GM19463 (cell line): ENCODE results near the gene VAX1.
"Not testable (repeated sequence)": the region's sequence is repeated elsewhere in the genome, so short reads cannot be mapped to it uniquely, and the experiment has no call there.

Experiments used
- ATAC-seq: cut with Tn5 transposase; IDR thresholded peaks from one replicate; pipeline ENCODE4 v1.9.1; 2021; ENCODE audit warnings: mild to moderate bottlenecking, moderate library complexity; ENCODE audit not compliant: unreplicated experiment

Gene VAX1

DNA sequence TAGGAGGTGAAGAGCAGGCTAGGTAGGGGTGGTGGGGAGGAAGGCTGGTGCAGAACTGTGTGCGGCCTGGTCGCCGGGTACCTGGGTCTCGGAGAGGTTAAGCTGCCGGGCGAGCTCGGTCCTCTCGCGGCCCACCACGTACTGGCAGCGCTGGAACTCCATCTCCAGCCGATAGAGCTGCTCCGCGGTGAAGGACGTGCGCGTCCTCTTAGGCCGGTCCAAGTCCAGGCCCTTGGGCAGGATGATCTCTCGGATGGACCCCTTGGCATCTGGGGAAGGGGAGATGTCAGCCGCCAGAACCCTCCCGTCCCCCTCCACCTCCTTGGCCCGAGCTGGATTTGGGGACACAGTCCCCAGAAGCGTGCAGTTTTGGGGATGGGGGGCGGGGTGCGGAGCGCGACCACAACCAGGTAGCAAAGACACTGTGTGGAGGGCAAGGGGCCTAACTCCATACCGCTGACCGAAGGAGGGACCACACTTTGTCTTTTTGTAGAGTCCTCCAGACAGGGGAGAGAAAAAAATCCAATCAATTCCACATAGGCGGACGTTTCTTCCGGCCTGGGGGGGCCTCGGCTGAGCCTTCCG is 1.6 kb downstream of the VAX1 start:
- ATAC-seq: no peak

- no peak for ATAC-seq
Observed at GRCh38 chr10:117135480-117136140, 2.5 kb downstream of the VAX1 start.

DNA sequence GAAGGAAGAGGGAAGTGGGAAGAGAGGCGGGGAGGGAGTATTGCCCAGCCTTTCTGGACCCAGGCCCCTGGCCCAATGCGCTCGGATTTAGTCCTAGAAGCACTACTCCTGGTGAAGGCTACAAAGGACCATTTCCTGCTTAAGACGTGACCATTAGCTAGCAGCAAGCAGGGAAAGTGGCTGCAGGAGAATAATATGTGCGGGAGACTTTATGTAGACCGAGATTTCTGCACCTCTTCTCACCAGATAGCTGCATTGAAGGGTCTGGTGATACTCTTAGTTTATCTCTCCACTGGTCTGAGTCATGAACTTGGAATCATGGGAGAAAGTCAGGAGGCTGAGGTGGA is 3.1 kb downstream of the VAX1 start:
- no peak for ATAC-seq

GRCh38 chr10:117134306-117135025 is 3.6 kb downstream of the VAX1 start:
- ATAC-seq: no peak

GRCh38 chr10:117134056-117134305 is 4.1 kb downstream of the VAX1 start:
- ATAC-seq: no peak

GRCh38 chr10:117133273-117134055 is 4.6 kb downstream of the VAX1 start:
- ATAC-seq: no peak

GRCh38 chr10:117132751-117133231 is 5.3 kb downstream of the VAX1 start:
- ATAC-seq: no peak

- no peak for ATAC-seq
Observed at GRCh38 chr10:117131376-117132327, 6.4 kb downstream of the VAX1 start.

DNA sequence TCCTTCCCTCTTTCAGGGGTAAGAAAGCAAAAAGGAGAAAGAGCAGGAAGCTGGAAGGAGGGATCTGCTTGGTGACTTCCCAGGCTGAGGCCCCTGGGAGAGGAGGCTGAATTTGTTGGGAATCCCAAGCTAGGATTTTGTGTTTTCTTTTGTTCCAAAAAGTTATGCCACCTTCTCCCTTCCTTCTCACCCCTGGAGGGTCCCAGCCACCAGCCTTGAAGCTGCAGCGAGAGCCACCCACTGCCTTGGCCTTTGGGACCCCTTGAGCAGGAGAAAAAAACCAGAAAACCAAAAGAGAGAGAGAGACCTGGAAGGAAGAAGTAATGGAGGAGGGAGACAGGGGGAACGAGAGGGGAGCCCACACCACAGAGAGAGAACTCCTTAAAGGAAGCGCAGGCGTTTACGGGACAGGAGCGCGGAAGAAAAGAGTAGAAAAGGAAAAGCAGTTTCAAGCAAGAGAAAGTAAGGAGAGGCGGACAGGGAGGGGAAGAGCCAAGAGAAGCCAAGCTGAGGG is 7.2 kb downstream of the VAX1 start:
- no peak for ATAC-seq

DNA sequence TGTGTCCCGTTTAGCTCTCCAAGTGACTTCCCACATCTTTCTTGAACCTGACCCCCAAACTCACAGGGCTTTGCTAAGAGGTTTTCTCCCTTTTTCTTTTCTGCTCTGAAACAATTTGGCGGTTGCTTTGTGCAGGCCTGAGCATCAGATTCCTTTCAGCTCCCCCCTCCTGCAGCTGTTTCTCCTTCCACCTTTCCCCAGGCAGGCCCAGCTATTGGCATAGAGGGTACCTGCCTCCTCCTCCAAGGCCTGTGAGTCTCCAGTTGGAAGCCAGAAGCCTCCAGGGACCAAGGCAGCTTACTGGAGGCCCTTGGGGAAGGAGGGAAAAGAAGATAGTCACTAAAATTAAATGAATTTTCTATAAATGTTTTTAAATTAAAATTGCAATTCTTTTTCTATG is 7.7 kb downstream of the VAX1 start:
- no peak for ATAC-seq

DNA sequence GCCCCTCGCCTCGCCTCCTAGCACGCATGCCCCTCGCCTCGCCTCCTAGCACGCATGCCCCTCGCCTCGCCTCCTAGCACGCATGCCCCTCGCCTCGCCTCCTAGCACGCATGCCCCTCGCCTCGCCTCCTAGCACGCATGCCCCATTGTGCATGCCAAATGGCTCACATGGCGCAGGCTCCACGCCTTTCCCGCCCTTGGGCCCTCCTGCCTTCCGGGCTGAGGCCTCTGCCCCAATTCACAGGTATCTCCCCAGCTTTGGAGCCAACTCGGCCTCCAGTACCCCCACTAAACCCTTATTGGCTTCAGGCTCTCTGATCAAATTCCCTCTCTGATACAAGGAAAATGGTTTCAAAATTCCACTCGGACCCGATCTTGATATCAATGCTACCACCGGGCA is 11.4 kb downstream of the VAX1 start:
- ATAC-seq: not testable (repeated sequence)

DNA sequence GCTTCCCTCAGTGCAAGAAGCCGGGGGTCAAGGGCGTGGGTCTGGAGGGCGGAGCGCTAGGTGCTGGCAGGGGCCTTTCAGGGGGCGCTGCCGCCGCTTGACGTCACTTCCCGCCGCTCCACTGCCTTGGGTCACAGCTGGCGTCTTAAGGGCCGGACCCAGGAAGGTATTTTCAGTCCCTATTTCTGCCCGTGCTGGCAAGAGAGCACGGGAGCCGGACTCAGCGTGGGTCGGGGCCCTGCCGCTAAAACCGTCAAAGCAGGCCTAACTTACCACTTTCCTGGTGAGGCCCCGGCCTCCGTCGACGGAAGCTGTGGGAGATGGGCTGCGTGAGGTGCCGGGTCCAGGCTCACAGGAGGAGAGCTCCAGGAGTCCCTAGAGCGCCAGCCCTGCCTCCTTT is 12.0 kb downstream of the VAX1 start:
- no peak for ATAC-seq

DNA sequence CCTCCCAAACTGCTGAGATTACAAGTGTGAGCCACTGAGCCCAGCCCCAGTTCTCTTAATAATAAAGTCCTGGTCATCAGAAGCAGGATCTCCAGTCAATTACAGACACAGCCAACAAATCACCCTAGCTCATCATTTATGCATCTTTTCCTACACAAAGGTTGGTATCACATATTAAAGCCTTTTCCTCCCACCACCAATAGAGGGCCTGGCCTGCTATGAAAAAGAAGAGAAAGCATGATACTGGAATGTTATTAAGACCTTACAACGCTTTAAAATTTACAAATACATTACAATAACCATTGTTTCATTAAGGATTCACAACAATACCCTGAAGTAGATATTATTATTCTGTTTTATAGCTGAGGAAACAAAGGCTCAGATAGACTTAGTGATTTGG is 25.9 kb downstream of the VAX1 start:
- no peak for ATAC-seq

DNA sequence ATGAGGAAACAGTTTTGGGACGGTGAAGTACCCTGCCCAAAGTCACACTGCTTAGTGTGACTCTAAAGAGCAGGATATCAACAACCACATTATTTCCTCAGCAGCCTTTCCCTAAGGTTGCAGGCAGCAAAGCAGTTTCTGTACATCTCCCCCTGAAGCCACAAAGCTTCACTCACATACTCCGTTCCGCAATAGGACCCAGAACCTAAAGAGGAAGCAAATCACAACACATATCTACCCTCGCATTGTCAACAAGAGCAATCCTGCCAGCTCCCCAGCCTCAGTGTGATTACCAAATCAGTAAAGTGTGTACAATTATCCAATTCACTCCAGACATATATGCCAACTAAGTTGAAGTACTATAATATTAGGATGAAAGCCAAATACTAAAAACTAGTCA is 30.8 kb downstream of the VAX1 start:
- no peak for ATAC-seq

DNA sequence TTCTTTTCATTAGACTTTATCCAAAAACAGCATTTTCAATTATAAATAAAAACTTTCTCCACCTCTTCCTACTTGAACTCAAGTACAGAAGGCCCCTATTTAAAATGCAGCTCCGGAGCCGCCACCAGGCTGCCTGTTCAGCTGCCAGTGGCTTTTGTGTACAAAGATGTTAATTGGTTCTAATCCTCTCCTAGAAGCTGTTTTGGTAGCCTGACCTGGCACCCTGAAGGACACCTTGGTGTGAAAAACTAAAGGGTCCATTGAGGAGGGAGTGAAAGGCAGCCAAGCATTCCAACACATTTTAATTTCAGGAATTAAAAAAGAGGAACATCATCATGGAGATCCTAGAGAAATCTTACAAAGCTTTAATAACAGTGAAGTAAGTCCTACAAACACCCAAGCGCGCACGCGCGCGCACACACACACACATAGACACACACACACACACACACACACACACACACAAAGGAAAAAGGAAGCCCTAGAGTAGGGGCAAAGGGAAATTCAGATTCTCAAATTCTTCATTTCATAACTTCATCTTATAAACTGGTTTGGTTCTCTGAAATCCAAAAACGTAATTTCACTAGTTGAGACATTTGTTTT is 41.4 kb downstream of the VAX1 start:
- ATAC-seq: no peak

GRCh38 chr10:117094856-117095255 is 43.2 kb downstream of the VAX1 start:
- no peak for ATAC-seq

DNA sequence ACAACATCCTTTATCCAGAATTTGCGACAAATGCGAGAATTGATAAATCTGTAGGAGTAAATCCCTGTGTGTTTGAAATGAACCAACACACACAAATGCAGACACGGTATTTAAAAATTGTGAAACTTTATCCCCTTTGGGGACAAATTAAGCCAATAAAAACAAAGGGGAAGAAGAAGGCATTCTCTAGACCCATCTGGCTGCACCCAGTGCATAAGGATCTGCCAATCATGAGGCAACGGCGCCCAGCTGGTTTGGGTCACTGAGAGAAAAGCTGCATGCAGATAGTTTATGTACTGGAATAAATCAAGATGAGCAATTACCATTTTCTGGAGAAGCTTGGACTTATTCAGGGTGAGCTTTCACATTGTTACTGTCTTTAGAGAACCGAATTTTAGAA is 45.7 kb downstream of the VAX1 start:
- no peak for ATAC-seq

DNA sequence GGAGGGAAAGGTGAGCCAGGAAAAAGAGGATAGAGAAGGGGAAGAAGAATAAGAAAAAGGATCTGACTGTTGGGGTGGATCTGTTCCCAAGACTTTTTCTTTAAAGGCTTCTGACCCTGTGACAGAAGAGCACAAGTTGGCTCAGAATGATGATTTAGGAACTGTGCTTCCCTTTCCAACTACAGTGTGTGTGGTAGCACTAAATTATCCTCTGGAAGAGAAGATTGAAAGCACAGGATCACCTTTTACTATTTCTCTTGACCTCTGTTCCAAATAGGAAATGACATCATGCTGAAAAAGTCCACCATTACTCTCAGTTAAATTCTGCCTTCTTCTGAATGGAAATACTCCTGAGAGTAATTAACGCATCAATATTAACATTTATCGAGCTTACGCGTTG is 47.2 kb downstream of the VAX1 start:
- no peak for ATAC-seq

GRCh38 chr10:117087521-117087920 is 50.5 kb downstream of the VAX1 start:
- ATAC-seq: no peak

DNA sequence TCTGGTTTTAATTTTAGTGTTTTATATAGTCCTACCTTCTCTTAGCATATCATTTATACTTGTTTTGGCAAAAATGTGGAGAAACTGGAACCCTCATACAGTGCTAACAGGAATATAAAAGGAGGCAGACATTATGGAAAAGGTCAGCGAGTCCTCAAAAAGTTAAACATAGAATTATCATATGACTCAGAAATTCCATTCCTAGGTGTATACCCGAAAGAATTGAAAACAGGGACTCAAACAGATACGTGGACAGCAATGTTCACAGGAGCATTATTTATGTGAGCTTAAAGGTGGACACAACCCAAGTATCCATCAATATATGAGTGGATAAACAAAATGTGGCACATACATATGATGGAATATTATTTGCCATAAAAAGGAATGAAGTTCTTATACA is 51.5 kb downstream of the VAX1 start:
- no peak for ATAC-seq
